Measurements from ENCODE around the gene STOM. TPM values are rescaled to one million over a fixed set of nuclear protein-coding genes. Genes with fewer than 3 reads are reported as not detected.

Gene STOM
- total and polyA plus RNA-seq, 4 donors: 80.0 to 384 (median 245) TPM

- ATAC-seq (ENCODE audit: low FRiP score): no peak
- no peaks in the 10 kb centered on the region for H3K4me1 ChIP-seq (ENCODE audit: control insufficient read depth in 1 of 2, insufficient read depth in 2 of 2, low read length in 2 of 2)
- no peak overlapping the region for H3K4me3 ChIP-seq (ENCODE audit: low read length in 2 of 2)
- DNase-seq: no peak
- no peak overlapping the region for H3K27ac ChIP-seq (ENCODE audit: low read depth in 1 of 2, low read length in 2 of 2)
- no peaks in the 10 kb centered on the region for H3K36me3 ChIP-seq (ENCODE audit: control insufficient read depth in 1 of 2, insufficient read depth in 2 of 2, low read length in 1 of 2)
- intact Hi-C loops (cut with DNase I): loop anchor here in 1 of 2 donors (5.0 kb wide), 1 partner anchor 78 kb away; no protein-coding TSS in a partner anchor
- no peaks in the 10 kb centered on the region for H3K9me3 ChIP-seq (ENCODE audit: control insufficient read depth, low read length)
- H3K27me3 ChIP-seq (ENCODE audit: control insufficient read depth in 1 of 2, insufficient read depth in 2 of 2, low read length in 1 of 2): no peaks in the 10 kb centered on the region
Observed at GRCh38 chr9:121395558-121395957, 25.5 kb upstream of the STOM start.

GRCh38 chr9:121394292-121394691, 24.2 kb upstream of the STOM start:
- WGBS, 2 donors: 96 to 99% methylated on average over 3 of the region's 3 CpGs
- H3K4me3 ChIP-seq (ENCODE audit: low read length in 2 of 2): no peak overlapping the region
- H3K27ac ChIP-seq (ENCODE audit: low read depth in 1 of 2, low read length in 2 of 2): no peak overlapping the region
- ATAC-seq (ENCODE audit: low FRiP score) (no peak), DNase-seq (no peak)
- H3K36me3 ChIP-seq (ENCODE audit: control insufficient read depth in 1 of 2, insufficient read depth in 2 of 2, low read length in 1 of 2): no peaks in the 10 kb centered on the region
- H3K9me3 ChIP-seq (ENCODE audit: control insufficient read depth, low read length): no peaks in the 10 kb centered on the region
- H3K4me1 ChIP-seq (ENCODE audit: control insufficient read depth in 1 of 2, insufficient read depth in 2 of 2, low read length in 2 of 2): no peaks in the 10 kb centered on the region
- no peaks in the 10 kb centered on the region for H3K27me3 ChIP-seq (ENCODE audit: control insufficient read depth in 1 of 2, insufficient read depth in 2 of 2, low read length in 1 of 2)
- intact Hi-C loops (cut with DNase I): no loop called here

- ATAC-seq (ENCODE audit: low FRiP score) (no peak), DNase-seq (no peak)
- H3K27ac ChIP-seq (ENCODE audit: low read depth in 1 of 2, low read length in 2 of 2): no peak overlapping the region
- H3K27me3 ChIP-seq (ENCODE audit: control insufficient read depth in 1 of 2, insufficient read depth in 2 of 2, low read length in 1 of 2): no peaks in the 10 kb centered on the region
- 60 to 65% methylated on average over 2 of the region's 2 CpGs for WGBS, 2 donors
- H3K4me1 ChIP-seq (ENCODE audit: control insufficient read depth in 1 of 2, insufficient read depth in 2 of 2, low read length in 2 of 2): no peaks in the 10 kb centered on the region
- intact Hi-C loops (cut with DNase I): no loop called here
- H3K9me3 ChIP-seq (ENCODE audit: control insufficient read depth, low read length): no peaks in the 10 kb centered on the region
- no peaks in the 10 kb centered on the region for H3K36me3 ChIP-seq (ENCODE audit: control insufficient read depth in 1 of 2, insufficient read depth in 2 of 2, low read length in 1 of 2)
- H3K4me3 ChIP-seq (ENCODE audit: low read length in 2 of 2): no peak overlapping the region
Observed at GRCh38 chr9:121393318-121393717, 23.3 kb upstream of the STOM start.

DNA sequence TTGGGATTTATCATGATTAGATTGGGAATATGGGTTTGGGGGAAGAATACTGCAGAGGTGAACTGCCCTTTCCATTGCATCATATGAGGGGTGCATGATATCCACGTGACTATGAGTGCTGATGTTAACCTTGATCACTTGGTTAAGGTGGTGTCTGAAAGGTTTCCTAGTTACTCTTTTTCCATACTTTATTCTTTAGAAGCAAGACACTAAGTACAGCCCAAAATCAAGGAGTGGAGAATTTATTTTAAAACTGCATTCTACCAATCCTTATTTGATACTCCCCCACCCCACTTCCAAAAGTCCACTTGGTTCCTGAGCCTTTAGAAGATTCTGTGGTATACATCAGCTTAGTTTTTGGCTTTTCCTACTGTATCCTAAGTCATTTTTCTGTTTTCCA, 20.3 kb upstream of the STOM start:
- Histone ChIP-seq H3K27ac (ENCODE audit: low read depth in 1 of 2, low read length in 2 of 2) (no peak overlapping the region), H3K9me3 (ENCODE audit: control insufficient read depth, low read length) (no peaks in the 10 kb centered on the region), H3K4me3 (ENCODE audit: low read length in 2 of 2) (no peak overlapping the region), H3K27me3 (ENCODE audit: control insufficient read depth in 1 of 2, insufficient read depth in 2 of 2, low read length in 1 of 2) (no peaks in the 10 kb centered on the region), H3K36me3 (ENCODE audit: control insufficient read depth in 1 of 2, insufficient read depth in 2 of 2, low read length in 1 of 2) (no peaks in the 10 kb centered on the region), H3K4me1 (ENCODE audit: control insufficient read depth in 1 of 2, insufficient read depth in 2 of 2, low read length in 2 of 2) (no peaks in the 10 kb centered on the region)
- 83 to 95% methylated on average over 1 of the region's 1 CpG for WGBS, 2 donors
- intact Hi-C loops (cut with DNase I): no loop called here
- ATAC-seq (ENCODE audit: low FRiP score) (no peak), DNase-seq (no peak)

- Histone ChIP-seq H3K4me1 (ENCODE audit: control insufficient read depth in 1 of 2, insufficient read depth in 2 of 2, low read length in 2 of 2) (no peaks in the 10 kb centered on the region), H3K9me3 (ENCODE audit: control insufficient read depth, low read length) (no peaks in the 10 kb centered on the region), H3K27me3 (ENCODE audit: control insufficient read depth in 1 of 2, insufficient read depth in 2 of 2, low read length in 1 of 2) (no peaks in the 10 kb centered on the region), H3K4me3 (ENCODE audit: low read length in 2 of 2) (no peak overlapping the region), H3K27ac (ENCODE audit: low read depth in 1 of 2, low read length in 2 of 2) (no peak overlapping the region), H3K36me3 (ENCODE audit: control insufficient read depth in 1 of 2, insufficient read depth in 2 of 2, low read length in 1 of 2) (no peaks in the 10 kb centered on the region)
- 82 to 84% methylated on average over 4 of the region's 4 CpGs for WGBS, 2 donors
- intact Hi-C loops (cut with DNase I): no loop called here
- DNase-seq (no peak), ATAC-seq (ENCODE audit: low FRiP score) (no peak)
Observed at GRCh38 chr9:121388140-121388905, 18.3 kb upstream of the STOM start.

DNA sequence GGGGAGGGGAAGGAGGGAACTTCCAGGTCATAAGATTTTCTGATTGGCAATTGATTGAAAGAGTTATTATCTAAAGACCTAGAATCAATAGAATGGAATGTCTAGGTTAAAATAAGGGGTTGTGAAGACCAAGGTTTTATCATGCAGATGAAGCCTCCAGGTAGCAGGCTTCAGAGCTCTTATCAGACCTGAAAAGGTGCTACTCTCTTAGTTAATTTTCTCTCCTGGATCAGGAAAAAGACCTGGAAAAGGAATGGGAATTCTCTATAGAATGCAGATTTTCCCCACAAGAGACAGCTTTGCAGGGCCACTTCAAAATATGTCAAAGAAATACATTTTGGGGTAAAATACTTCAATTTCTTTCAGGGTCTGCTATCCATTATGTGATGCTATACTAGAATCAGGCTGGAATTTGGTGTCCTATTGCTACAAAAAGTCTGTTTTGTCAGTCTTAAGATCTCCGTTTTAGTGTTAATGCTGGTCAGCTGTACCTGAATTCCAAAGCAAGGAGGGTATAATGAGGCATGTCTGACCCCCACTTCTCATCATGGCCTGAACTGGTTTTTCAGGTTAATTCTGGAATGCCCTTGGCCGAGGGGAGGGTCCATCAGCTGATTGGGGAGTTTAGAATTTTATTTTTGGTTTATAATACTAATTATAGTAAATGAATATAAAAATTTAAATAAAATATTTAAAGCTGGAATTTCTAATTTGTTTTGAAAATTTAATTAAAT, 16.6 kb upstream of the STOM start:
- Histone ChIP-seq H3K4me1 (ENCODE audit: control insufficient read depth in 1 of 2, insufficient read depth in 2 of 2, low read length in 2 of 2) (no peaks in the 10 kb centered on the region), H3K27me3 (ENCODE audit: control insufficient read depth in 1 of 2, insufficient read depth in 2 of 2, low read length in 1 of 2) (no peaks in the 10 kb centered on the region), H3K9me3 (ENCODE audit: control insufficient read depth, low read length) (no peaks in the 10 kb centered on the region), H3K27ac (ENCODE audit: low read depth in 1 of 2, low read length in 2 of 2) (no peak overlapping the region), H3K4me3 (ENCODE audit: low read length in 2 of 2) (no peak overlapping the region), H3K36me3 (ENCODE audit: control insufficient read depth in 1 of 2, insufficient read depth in 2 of 2, low read length in 1 of 2) (no peaks in the 10 kb centered on the region)
- intact Hi-C loops (cut with DNase I): no loop called here
- no peak for DNase-seq
- no peak for ATAC-seq (ENCODE audit: low FRiP score)
- 90 to 92% methylated on average over 2 of the region's 2 CpGs for WGBS, 2 donors

DNA sequence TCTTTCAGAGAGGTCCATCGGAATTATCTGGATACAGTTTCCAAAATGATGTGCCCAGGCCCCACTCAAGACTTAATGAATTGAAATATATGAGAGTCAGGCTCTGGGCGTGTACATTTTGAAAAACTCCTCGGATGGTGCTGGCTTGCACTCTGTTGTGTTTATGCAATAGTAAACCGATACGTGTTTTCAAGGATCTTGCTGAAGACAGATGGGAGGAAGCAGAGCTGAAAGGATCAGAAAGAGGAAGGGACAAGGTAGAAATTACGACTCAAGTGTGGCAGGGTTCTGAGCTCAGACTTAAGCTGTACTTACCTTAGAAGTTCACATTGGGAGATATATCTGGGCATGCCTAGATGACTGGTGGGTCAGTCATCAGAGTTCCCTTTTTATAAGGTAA, 13.7 kb upstream of the STOM start:
- ATAC-seq (ENCODE audit: low FRiP score) (no peak), DNase-seq (no peak)
- Histone ChIP-seq H3K27ac (ENCODE audit: low read depth in 1 of 2, low read length in 2 of 2) (no peak overlapping the region), H3K27me3 (ENCODE audit: control insufficient read depth in 1 of 2, insufficient read depth in 2 of 2, low read length in 1 of 2) (no peaks in the 10 kb centered on the region), H3K4me1 (ENCODE audit: control insufficient read depth in 1 of 2, insufficient read depth in 2 of 2, low read length in 2 of 2) (no peaks in the 10 kb centered on the region), H3K4me3 (ENCODE audit: low read length in 2 of 2) (no peak overlapping the region), H3K9me3 (ENCODE audit: control insufficient read depth, low read length) (no peaks in the 10 kb centered on the region), H3K36me3 (ENCODE audit: control insufficient read depth in 1 of 2, insufficient read depth in 2 of 2, low read length in 1 of 2) (no peaks in the 10 kb centered on the region)
- 87 to 91% methylated on average over 6 of the region's 6 CpGs for WGBS, 2 donors
- intact Hi-C loops (cut with DNase I): no loop called here

GRCh38 chr9:121380846-121381245, 10.8 kb upstream of the STOM start:
- no peaks in the 10 kb centered on the region for H3K9me3 ChIP-seq (ENCODE audit: control insufficient read depth, low read length)
- H3K4me3 ChIP-seq (ENCODE audit: low read length in 2 of 2): no peak overlapping the region
- no peak overlapping the region for H3K27ac ChIP-seq (ENCODE audit: low read depth in 1 of 2, low read length in 2 of 2)
- no peak for ATAC-seq (ENCODE audit: low FRiP score)
- no peaks in the 10 kb centered on the region for H3K4me1 ChIP-seq (ENCODE audit: control insufficient read depth in 1 of 2, insufficient read depth in 2 of 2, low read length in 2 of 2)
- no peaks in the 10 kb centered on the region for H3K36me3 ChIP-seq (ENCODE audit: control insufficient read depth in 1 of 2, insufficient read depth in 2 of 2, low read length in 1 of 2)
- intact Hi-C loops (cut with DNase I): no loop called here
- H3K27me3 ChIP-seq (ENCODE audit: control insufficient read depth in 1 of 2, insufficient read depth in 2 of 2, low read length in 1 of 2): no peaks in the 10 kb centered on the region
- no peak for DNase-seq

- intact Hi-C loops (cut with DNase I): no loop called here
- no peaks in the 10 kb centered on the region for H3K9me3 ChIP-seq (ENCODE audit: control insufficient read depth, low read length)
- DNase-seq (no peak), ATAC-seq (ENCODE audit: low FRiP score) (no peak)
- H3K36me3 ChIP-seq (ENCODE audit: control insufficient read depth in 1 of 2, insufficient read depth in 2 of 2, low read length in 1 of 2): no peaks in the 10 kb centered on the region
- H3K27me3 ChIP-seq (ENCODE audit: control insufficient read depth in 1 of 2, insufficient read depth in 2 of 2, low read length in 1 of 2): no peaks in the 10 kb centered on the region
- no peak overlapping the region for H3K4me3 ChIP-seq (ENCODE audit: low read length in 2 of 2)
- WGBS, 2 donors: 79 to 82% methylated on average over 4 of the region's 4 CpGs
- H3K4me1 ChIP-seq (ENCODE audit: control insufficient read depth in 1 of 2, insufficient read depth in 2 of 2, low read length in 2 of 2): peaks cover 0 to 6% of the 10 kb centered on the region in 2 donors
- no peak overlapping the region for H3K27ac ChIP-seq (ENCODE audit: low read depth in 1 of 2, low read length in 2 of 2)
Observed at GRCh38 chr9:121376214-121376830, 6.3 kb upstream of the STOM start.
